A673 (cell line): ENCODE measurements around the gene GARNL3.

Experiments used
- CTCF ChIP-seq: fragments of 300-800, 200-600 bp; sonication (generic); conservative IDR thresholded peaks from 2 replicates; pipeline ENCODE4 v1.5.1; 2017; ENCODE audit warnings: low read depth, mild to moderate bottlenecking, antibody characterized with exemption, low read length, moderate library complexity, mixed read lengths
- EZH2 ChIP-seq: fragments of 200-600 bp; sonication (generic); IDR thresholded peaks from 2 replicates; pipeline ENCODE4 v1.6.1; 2017; ENCODE audit warnings: borderline replicate concordance, low read depth, mild to moderate bottlenecking, mixed read lengths, antibody characterized with exemption, low read length; ENCODE audit not compliant: poor library complexity, severe bottlenecking

- TF ChIP-seq CTCF (no peak), EZH2 (no peak)
These were observed 32.9 kb upstream of the GARNL3 start for GRCh38 chr9:127231666-127232065.
